Kidney (tissue), 14 donors: ENCODE measurements around the gene OSER1. TPM values are rescaled to one million over a fixed set of nuclear protein-coding genes. Genes with fewer than 3 reads are reported as not detected.

ENCODE experiments used
- DNase-seq, 5 donors: peaks; one replicate each; pipeline ENCODE4 v3.0.0-alpha.2; 2013 to 2020
- FAIRE-seq: peaks from 2 replicates; lab custom pipeline; 2012; peaks lifted over from hg19 to GRCh38; lab: Jason Lieb, UNC
- H3K27ac ChIP-seq, 2 donors: one replicate each; pipeline ENCODE4 v1.7.0; 2013; ENCODE audit warnings: low read depth in 2 of 2, low read length in 2 of 2, inconsistent platforms in 1 of 2
- H3K27me3 ChIP-seq: one replicate; pipeline ENCODE4 v1.7.1; 2013; ENCODE audit warnings: low read length, inconsistent platforms; ENCODE audit not compliant: control insufficient read depth, insufficient read depth
- H3K36me3 ChIP-seq, 3 donors: one replicate each; pipeline versions ENCODE4 v1.7.0 to v1.7.1; 2013; ENCODE audit warnings: low read length in 3 of 3, control low read depth in 1 of 3, inconsistent platforms in 1 of 3; ENCODE audit not compliant: insufficient read depth in 3 of 3, control insufficient read depth in 2 of 3
- H3K4me1 ChIP-seq, 3 donors: one replicate each; pipeline versions ENCODE4 v1.7.0 to v1.7.1; 2013; ENCODE audit warnings: low read length in 3 of 3, inconsistent platforms in 1 of 3, low read depth in 1 of 3; ENCODE audit not compliant: control insufficient read depth in 2 of 3, insufficient read depth in 2 of 3
- H3K4me3 ChIP-seq, 3 donors: one replicate each; pipeline versions ENCODE4 v1.7.0 to v1.8.1; 2013; ENCODE audit warnings: low read length in 3 of 3, control low read depth in 1 of 3, inconsistent platforms in 1 of 3
- H3K9ac ChIP-seq, 3 donors: one replicate each; pipeline versions ENCODE4 v1.7.0 to v1.7.1; 2013; ENCODE audit warnings: low read length in 3 of 3, control low read depth in 1 of 3, inconsistent platforms in 1 of 3
- H3K9me3 ChIP-seq, 3 donors: one replicate each; pipeline versions ENCODE4 v1.7.0 to v1.7.1; 2013; ENCODE audit warnings: low read length in 3 of 3, control low read depth in 1 of 3, inconsistent platforms in 1 of 3; ENCODE audit not compliant: control insufficient read depth in 2 of 3, insufficient read depth in 1 of 3
- CTCF ChIP-seq: IDR thresholded peaks from 3 replicates; pipeline ENCODE4 v1.5.1; 2012; ENCODE audit warnings: mild to moderate bottlenecking, moderate library complexity, borderline replicate concordance; ENCODE audit not compliant: insufficient read depth; ENCODE audit errors: extremely low read depth
- intact Hi-C: fragments of 100-400 bp; cut with DNase I; formaldehyde crosslinking; loops from one replicate; pipeline ENCODE4 v1.11.1; 2022
- polyA plus RNA-seq: library from polyadenylated mRNA; stranded (reverse); fragments of 350-450 nt; fragmentation: Illumina TruSeq; extraction: RNeasy Lipid Tissue Mini Kit (QIAGEN cat#74804); gene quantifications from one replicate; pipeline ENCODE4 v1.2.3, GENCODE V29; 2014; ENCODE audit warnings: low read depth, low replicate concordance; ENCODE audit not compliant: insufficient read depth
- total RNA-seq: library from RNA; stranded (reverse); fragmentation: NEBNext Ultra II Directional; extraction: Animal tissue kit (Norgen Biotek cat#: 25700); gene quantifications from one replicate; pipeline ENCODE4 v1.2.1, GENCODE V29; 2021
- donor health status: control.
- donor health status: control.
- donor health status: control.
- donor health status: control.
- donor health status: control.
- donor health status: DM: yes; HTN: yes; CAD: no.
- donor health status: Normal renal cell carcinoma (clear cell type).

The OSER1 gene
- total and polyA plus RNA-seq, 2 donors from 2014 or later, result 29.3 to 33.5 TPM

- no peaks in the 10 kb centered on the region for H3K36me3 ChIP-seq
- no peak overlapping the region for H3K27ac ChIP-seq
- H3K4me1 ChIP-seq, result no peaks in the 10 kb centered on the region
- FAIRE-seq (no peak), DNase-seq (no peak)
- TF ChIP-seq CTCF, result no peak
- no peak overlapping the region for H3K4me3 ChIP-seq
- H3K9me3 ChIP-seq, result no peaks in the 10 kb centered on the region
- H3K27me3 ChIP-seq, result no peaks in the 10 kb centered on the region
- intact Hi-C loops, result loop anchor here (5.0 kb wide), 1 partner anchor 93 kb away; the partner anchor contains the start of gene FITM2
- H3K9ac ChIP-seq, result no peak overlapping the region
These were observed 8.7 kb upstream of the OSER1 start for GRCh38 chr20:44219170-44219730.

- DNase-seq, result no peak
- intact Hi-C loops, result loop anchor here (5.0 kb wide), 1 partner anchor 94 kb away; the partner anchor contains the start of gene FITM2
- Histone ChIP-seq H3K9me3 (no peaks in the 10 kb centered on the region), H3K27ac (no peak overlapping the region), H3K4me1 (no peaks in the 10 kb centered on the region), H3K36me3 (no peaks in the 10 kb centered on the region), H3K4me3 (no peak overlapping the region), H3K9ac (no peak overlapping the region), H3K27me3 (no peaks in the 10 kb centered on the region)
- no peak for FAIRE-seq
- TF ChIP-seq CTCF, result no peak
These were observed 7.9 kb upstream of the OSER1 start for GRCh38 chr20:44218446-44218845.

- no peaks in the 10 kb centered on the region for H3K4me1 ChIP-seq
- no peak overlapping the region for H3K9ac ChIP-seq
- intact Hi-C loops, result loop anchor here (5.0 kb wide), 1 partner anchor 95 kb away; the partner anchor contains the start of gene FITM2
- H3K27me3 ChIP-seq, result no peaks in the 10 kb centered on the region
- H3K9me3 ChIP-seq, result no peaks in the 10 kb centered on the region
- peak; percentile 66 for TF ChIP-seq CTCF
- H3K4me3 ChIP-seq, result no peak overlapping the region
- DNase-seq (peak in 4 of 5 donors; percentile 45 to 70 (median 57)), FAIRE-seq (no peak)
- H3K27ac ChIP-seq, result no peak overlapping the region
- no peaks in the 10 kb centered on the region for H3K36me3 ChIP-seq
These were observed 6.9 kb upstream of the OSER1 start for GRCh38 chr20:44217342-44218092.
